Posterior vena cava (tissue), 2 donors: Measurements from ENCODE around the gene COBL. TPM values are rescaled to one million over a fixed set of nuclear protein-coding genes. Genes with fewer than 3 reads are reported as not detected.

Experiments
- DNase-seq: peaks from one replicate; pipeline ENCODE4 v3.0.0-alpha.2; 2020; ENCODE audit warnings: low spot score
- intact Hi-C, 2 donors: fragments of 100-400 bp; cut with DNase I; formaldehyde crosslinking; loops; one replicate each; pipeline versions ENCODE4 v1.14.1 to v1.14.2; 2022 to 2023
- total RNA-seq, 2 donors: library from RNA; stranded (reverse); fragmentation: NEBNext Ultra II Directional; extraction: Animal tissue kit (Norgen Biotek cat#: 25700); gene quantifications; one replicate each; pipeline ENCODE4 v1.2.1, GENCODE V29; 2021
- donor health status: DM: yes; HTN: yes; CAD: no.
- donor health status: DM: yes; HTN: yes; CAD: no.

COBL gene
- total RNA-seq, 2 donors from 2014 or later: 0.46 to 0.67 TPM

DNA sequence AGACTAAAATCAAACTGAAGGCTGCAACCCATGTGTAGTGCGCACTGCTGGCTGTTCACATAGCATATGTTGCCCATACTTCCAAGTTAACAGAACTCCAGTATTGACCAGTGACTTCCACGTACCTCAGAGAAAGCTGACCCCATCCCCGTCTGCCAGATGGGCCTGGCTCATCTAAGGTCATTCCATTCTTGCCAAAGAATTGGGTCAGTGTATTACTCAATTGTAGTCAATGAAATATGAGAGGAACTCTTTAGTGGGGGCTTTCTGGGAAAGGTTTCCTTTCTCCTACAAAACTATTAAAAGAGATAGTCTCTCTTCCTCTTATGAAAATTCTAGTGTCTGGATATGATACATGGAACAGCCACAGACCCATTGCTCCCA, 238.6 kb downstream of the COBL start:
- intact Hi-C loops: no loop called here
- DNase-seq: no peak

DNA sequence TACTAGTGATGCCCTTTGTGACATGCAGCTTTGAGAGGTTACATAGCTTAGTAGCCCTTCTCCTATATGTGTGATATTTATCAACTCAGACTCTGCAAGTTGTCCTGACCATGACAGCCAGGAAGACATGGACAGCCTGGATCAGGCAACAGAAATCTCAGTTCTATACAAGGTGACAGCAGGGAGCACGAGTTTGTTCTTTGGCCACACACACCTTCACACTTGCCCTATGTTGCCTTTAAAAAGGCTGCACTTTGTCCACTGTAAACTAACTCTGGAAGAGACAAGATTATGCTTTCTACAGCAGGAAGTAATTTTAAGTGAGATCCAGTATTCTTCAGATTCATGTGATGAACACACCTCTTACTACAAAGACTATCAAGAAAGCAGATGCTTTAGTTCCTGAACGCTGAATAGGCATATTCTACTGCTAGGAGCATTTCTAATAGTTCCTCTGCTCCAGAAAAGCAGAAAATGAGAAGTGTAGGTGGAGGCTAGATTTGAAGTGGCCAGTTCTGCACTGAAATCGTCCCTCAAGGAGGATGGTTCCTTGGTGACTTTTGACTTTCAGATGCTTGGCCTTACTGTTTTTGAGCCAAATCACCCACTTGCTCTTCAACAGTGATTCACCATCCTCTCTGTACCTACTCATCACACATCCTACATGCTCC, 239.2 kb downstream of the COBL start:
- intact Hi-C loops: no loop called here

DNA sequence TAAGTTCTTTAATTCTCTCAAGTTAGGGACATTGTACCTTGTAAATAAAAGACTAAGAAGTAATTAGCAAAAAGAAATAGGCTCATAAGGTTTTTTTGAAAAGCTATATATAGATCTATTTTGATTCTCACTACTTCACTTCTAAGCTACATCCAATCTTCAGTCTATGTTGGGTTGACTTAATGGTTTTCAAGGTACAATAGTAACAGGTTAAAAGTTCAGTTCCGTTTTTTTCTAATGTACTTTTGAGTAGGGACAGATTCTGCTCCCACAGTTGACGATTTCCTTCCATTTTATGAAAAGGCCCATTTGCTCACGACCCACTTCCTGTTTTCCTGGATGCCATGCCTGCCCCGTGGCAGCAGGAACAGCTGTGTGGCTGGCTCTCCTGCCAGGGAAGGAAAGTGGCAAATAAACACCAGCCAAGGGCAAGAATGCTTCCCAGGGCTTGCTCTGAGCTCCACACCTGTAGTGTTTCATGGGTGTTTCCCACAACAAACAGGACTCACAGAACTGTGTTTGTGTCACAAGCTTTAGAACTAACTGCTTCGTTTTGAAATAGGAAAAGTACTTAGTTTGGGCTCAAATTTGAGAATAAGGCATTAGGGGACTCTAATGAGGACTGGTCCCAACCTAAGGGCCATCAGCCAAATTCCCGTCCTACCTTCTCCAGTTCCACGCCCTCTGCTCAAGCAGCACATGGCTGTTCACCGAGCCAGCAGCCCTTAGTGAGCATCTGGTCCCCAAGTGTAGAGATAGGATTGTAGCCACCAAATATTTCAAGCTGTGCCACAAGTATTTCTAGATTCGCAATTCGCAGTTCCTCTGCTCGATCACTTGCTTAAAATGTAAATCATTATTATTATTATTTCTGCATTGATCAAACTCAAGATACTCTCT, 240.7 kb downstream of the COBL start:
- no peak for DNase-seq
- intact Hi-C loops: no loop called here

More for the DNA sequence above, 239.2 kb downstream of the COBL start:
- DNase-seq: no peak

DNA sequence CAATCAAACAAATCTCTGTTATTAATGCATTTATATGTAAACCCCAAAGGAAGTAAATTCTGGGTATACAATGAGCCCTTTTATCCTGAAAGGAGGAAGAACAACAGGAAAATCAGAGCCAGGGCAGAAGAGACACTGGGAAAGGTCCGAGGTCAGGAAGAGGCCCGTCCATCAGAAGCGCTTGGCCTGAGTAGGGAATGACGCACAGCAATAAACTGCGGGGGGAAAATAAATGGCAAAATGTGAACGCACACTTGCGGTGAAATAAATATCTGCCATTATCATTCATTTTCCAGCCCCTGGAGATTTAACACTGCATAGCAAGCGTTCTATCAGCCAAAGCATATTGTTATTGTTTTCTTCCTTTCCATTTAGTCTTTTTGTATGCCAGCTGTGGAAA, 243.4 kb downstream of the COBL start:
- DNase-seq: no peak
- intact Hi-C loops: no loop called here

DNA sequence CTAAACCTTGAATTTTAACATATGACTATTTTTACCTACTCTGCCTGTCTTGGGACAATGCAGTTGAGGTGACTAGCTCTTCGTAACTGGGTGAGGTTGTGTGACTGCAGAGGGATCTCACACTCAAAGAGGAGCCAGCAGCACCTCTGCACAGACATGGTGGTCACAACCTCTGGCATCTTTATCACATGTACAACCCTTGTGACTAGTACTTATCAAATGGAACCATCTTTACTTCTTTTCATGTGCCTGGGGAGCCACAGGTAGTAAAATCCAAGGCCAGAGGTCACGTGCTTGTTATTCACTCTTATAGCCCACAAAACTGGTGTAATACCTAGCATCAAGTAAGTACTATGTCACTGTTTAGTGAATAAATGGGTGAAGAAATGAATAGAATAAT, 244.3 kb downstream of the COBL start:
- intact Hi-C loops: no loop called here
- no peak for DNase-seq

DNA sequence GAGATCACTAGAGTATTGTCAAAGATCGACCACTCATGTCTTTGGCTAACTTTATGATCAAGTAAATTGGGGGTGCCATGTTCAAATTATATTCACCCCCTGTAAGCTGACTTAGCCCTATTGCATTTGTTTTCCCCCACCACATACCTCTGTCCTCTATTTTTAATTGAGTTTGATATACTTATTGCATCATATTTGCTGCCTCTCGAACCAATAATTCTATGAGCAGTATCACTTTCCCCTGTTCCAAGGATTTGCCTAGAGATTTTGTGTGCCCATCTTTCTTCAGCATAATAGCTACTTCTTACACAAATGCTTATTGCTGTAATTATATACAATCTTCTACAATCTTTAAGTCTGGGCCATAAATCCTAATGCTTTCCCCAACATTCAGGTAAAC, 245.2 kb downstream of the COBL start:
- no peak for DNase-seq
- intact Hi-C loops: no loop called here

DNA sequence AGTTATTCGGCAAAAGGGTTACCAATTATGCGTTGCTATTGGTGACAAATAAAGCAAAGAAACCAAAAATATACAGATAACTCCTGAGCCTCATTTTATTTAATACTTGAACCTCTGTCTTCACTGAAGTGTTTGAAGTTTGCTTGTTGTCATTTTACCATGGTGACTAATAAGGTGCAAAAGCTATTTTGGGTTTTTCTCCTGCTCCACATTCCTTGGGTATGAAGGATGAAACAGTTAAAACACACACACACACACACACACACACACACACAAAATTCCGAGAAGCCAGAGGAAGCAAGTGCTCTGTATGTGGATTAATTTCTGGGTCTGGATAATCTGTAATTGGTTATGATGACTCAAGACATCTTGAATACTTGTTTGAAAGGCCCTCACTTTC, 246.5 kb downstream of the COBL start:
- DNase-seq: no peak
- intact Hi-C loops: no loop called here

DNA sequence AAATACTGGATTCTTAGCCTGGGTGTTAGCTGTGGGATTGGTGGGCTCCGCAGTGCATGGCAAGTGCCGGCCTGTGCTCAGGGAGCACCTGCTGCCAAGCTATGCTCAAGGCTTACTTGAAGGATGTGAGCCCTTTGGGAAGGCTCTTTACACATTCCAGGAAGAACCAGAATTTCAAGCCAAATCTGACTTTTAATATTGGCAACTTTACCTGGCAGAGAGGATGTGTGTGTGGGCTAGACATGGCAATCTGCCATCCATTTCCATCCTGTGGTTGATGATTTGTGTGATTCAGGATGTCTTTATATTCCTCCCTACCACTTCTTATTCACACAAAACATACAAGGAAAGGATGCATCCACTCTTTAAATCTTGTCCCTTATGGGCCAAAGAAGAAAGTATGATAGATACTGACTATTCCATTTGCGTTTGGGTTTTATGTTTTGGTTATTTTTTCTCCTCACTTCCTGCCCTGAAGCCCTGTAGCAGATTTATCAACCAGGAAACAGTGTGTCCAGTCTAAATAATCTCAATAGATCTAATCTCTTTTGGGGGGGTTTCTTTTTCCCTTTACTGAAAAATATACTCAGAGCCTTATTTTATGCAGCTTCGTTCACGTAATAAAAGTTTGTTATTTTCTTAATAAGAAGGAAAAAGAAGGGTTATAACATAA, 247.1 kb downstream of the COBL start:
- intact Hi-C loops: loop anchor here in 1 of 2 donors (10.0 kb wide), 2 partner anchors 275 to 595 kb away; no protein-coding TSS in a partner anchor
- DNase-seq: no peak

DNA sequence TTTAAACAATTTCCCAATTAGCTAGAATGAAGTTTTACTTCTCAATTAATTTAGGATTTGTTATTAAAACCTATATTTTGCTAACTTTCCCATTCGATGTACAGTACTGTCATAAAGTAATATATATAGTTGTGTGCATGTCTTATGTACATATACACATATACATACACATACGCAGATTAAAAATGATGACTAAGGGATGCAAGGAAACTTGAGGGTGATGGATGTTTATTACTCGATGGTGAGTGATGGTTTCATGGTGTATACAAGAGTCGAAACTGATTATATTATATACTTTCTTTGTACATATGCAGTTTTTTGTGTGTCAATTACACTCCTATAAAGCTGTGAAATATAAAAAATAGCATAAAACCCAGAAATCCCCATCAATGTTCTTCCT, 248.2 kb downstream of the COBL start:
- intact Hi-C loops: loop anchor here in 1 of 2 donors (10.0 kb wide), 2 partner anchors 274 to 594 kb away; no protein-coding TSS in a partner anchor

DNA sequence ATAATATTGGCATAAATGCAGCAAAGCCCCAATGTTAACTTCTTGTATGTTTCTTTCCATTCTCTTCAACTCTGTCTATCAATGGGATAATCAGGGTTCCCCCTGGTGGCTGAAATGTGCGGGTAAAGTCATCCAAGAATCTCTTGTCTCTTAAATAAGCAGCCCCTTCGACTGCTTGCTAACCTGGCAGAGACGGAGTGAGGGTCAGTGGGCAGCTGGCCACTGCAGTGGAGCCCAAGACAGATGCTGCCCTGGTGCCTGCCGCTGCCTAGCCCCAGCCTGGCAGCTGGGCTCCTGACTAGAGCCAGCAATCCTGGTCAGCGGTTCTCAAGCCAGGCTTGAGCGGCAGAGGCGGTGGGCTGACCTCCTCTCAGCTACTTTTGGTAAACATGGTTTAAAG, 248.9 kb downstream of the COBL start:
- intact Hi-C loops: loop anchor here in 1 of 2 donors (10.0 kb wide), 2 partner anchors 273 to 593 kb away; no protein-coding TSS in a partner anchor
- no peak for DNase-seq

More for the DNA sequence above, 248.2 kb downstream of the COBL start:
- no peak for DNase-seq

DNA sequence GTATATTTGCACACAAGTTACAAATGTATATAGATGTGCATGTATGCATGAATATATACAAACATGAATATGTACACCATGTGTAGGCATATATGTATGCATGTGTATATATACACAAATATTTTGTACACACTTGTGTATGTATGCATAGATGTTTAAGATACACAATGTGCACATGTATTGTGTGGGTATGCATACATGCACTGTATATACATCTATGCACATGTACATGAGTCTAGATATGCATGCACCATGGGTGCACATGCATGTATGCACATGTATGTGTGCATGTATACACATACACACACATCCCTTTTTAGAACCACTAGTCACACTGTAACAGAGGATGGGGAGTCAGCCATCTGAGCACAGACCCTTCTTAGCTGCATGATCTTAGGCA, 249.4 kb downstream of the COBL start:
- no peak for DNase-seq
- intact Hi-C loops: loop anchor here in 1 of 2 donors (10.0 kb wide), 2 partner anchors 272 to 592 kb away; no protein-coding TSS in a partner anchor

DNA sequence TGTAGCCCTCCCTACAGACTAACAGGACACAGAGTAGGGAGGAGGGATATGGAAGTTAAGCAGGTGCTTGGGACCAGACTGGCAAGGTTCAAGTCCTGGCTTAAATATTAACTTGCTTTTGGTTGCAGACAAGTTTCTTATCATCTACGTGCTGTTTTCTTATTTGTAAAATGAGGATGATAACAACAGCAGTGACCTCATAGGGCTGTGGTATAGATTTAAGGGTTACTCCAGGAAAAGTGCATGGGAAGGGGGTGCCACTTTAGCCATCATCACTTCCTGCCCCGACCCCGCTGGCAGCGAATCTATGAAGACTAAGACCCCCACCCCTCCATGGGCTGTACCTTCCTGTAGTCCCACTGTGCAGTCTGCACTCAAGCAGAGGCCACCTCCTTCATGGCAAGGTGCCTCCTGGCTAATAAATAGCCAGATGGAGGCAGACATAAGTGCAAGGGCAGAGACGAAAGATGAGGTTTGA, 250.2 kb downstream of the COBL start:
- intact Hi-C loops: loop anchor here in 1 of 2 donors (10.0 kb wide), 2 partner anchors 272 to 592 kb away; no protein-coding TSS in a partner anchor
- DNase-seq: no peak

DNA sequence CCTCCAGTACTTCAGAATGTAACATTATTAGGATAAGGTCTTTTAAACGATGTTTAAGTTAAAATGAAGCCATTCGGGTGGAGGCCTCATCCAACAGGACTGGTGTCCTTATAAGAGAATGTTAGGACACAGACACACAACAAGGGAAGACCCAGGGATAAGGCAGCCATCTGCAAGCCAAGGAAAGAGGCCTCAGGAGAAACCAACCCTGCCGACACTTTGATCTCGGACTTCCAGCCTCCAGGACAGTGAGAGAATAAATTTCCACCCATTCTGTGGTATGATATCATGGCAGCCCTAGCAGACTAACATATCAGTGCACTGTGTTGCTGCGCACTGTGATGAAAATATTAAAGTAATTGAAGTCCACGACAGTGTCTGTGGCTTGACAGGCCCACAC, 250.8 kb downstream of the COBL start:
- intact Hi-C loops: loop anchor here in 1 of 2 donors (10.0 kb wide), 2 partner anchors 271 to 591 kb away; no protein-coding TSS in a partner anchor
- DNase-seq: no peak

DNA sequence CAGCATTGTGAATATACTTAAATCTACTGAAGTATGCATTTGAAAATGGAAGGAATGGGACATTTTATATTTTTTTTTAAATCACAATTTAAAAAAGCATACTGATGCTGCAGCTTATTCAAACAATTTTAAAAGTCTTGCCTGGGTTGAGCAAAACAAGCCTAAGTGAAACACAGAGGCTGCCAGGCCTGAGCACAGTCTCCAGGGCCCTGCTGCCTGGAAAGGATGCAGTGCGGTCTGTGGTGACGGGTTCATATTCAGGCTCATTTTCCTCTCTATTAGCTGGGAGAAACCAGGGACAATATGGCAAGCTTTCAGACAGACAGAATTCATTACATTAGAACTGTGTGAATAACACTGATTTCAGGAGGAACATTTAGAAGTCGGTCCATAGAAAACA, 251.9 kb downstream of the COBL start:
- no peak for DNase-seq
- intact Hi-C loops: loop anchor here in 1 of 2 donors (10.0 kb wide), 2 partner anchors 270 to 590 kb away; no protein-coding TSS in a partner anchor

DNA sequence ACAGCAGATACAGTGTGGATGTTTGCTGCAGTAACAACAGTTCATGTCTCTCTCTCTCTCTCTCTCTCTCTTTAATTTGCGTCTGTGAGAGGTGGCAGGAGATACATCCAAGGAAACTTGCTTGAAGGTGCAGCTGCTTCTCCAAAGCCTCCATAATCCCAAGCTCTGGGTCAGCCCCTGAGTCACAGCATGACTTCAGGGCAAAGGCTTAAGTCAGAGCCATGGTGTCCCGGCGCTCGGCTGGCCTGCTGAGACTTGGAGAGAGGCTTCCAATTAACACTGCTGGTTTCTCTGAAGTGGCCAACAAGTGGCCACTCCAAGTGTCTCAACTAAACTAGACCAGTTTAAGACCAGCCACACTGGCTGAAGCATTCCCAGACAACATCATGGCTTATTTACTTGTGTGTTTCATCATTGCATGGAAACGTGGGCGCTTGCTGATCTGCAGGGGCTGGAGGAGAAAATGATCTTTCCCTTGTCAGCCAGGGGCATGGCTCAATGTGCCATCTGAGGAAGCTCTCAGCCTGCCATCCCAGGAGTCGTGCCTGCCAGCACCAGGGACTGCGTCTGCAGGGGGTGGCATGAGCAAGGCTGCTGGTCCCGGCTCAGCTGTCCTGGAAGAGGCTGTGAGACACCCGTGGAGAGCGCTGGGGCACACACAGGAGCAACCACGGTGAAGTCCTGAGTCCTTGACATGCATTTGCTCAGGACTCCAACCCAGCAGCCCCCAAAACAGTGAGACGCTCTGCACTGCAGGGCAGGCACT, 254.2 kb downstream of the COBL start:
- DNase-seq: no peak
- intact Hi-C loops: loop anchor here in 1 of 2 donors (10.0 kb wide), 2 partner anchors 268 to 588 kb away; no protein-coding TSS in a partner anchor

DNA sequence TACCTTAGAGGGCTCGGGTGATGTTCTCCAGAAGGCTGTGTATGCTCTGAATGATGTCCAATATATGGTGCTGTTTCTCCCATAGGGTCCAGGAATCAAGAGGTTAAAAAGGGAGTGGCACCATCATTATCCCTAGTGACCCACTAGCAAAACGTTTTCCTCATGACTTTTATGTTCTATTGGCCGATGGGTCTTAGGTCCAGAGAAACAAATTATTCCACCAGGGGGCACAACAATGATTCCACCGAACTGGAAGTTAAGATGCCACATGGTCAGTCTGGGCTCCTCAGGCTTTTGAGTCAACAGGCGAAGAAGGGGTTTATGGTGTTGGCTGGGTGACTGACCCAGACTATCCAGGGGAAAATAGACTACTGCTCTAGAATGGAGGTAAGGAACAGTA, 256.1 kb downstream of the COBL start:
- DNase-seq: no peak
- intact Hi-C loops: loop anchor here in 1 of 2 donors (10.0 kb wide), 2 partner anchors 266 to 586 kb away; no protein-coding TSS in a partner anchor

DNA sequence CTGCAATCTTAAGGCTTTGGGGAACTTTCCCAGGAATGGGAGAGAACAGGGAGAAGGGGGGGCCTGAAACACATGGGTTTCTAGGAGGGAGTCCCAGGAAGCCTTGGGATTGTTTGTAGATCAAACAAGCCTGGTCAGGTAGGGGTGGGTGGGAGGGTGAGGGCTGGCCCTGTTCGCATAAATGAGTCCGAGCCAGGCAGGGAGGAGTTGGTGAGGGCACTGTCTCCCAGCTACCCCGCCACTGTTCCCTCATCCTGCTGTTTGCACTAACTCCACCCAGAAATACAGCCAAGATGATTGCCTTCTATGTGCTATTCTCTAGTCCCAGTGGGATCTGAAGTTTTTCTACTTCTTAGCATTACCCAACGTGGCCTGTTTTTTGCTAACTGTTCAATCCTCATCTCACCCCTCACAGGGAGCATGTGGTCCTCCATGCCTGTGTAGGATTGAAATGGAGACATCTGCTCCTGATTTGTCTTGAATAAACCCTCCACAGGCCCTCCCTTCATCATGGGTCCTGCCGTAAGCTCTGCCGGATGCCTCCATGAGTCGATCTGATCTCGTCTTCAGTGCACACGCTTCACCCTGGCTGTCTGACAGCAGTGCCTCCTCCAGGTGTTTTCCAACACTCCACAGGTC, 257.0 kb downstream of the COBL start:
- DNase-seq: no peak
- intact Hi-C loops: loop anchor here in 1 of 2 donors (10.0 kb wide), 2 partner anchors 265 to 585 kb away; no protein-coding TSS in a partner anchor

DNA sequence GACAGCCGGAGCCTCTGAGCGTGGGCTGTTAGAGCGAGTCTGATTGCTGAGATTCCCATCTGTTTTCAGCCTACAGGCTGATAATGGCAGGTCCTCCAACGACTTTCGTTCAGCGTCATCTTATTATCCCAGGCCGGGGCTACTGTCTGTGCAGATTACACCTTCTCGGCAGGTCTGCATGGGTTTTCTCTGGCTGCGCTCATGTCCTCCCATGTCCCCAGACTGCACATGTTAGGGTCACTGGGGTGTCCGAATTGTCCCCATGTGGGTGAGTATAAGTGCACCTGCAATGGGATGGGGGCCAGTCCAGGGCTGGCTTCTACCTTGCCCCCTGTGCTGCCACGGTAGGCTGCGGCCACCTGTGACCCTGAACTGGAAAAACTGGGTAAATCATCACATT, 257.8 kb downstream of the COBL start:
- no peak for DNase-seq
- intact Hi-C loops: no loop called here
